ENCODE data around the gene DLGAP3. TPM values are rescaled to one million over a fixed set of nuclear protein-coding genes. Genes with fewer than 3 reads are reported as not detected.

The DLGAP3 gene
- total RNA-seq, 4 donors from 2014 or later: 0.15 TPM; not detected in 3

DNA sequence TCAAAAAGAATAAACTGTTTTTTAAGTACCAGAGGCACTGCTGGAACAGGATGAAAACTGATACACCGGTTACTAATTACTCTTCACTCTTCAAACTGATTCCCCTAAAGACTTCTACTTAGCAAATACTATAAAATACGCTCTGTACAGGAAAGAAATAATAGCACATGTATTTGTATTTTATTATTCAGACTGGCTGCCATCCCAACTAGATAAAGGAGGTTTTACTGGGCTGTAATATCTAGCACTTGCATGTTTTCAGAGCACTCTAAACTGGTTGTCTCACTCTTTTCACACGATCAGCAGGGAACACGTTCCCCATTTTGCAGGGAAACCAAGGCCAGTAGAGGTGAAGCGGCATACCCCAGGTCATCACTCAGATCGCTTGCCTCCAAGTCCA lies 79.1 kb downstream of the DLGAP3 start:
- H3K27me3 ChIP-seq: no peaks in the 10 kb centered on the region
- H3K9me3 ChIP-seq: no peaks in the 10 kb centered on the region
- H3K27ac ChIP-seq: peak overlapping the region in 3 of 4 donors; percentile 50 to 60 (median 58)
- DNase-seq (no peak), ATAC-seq (no peak)
- H3K4me3 ChIP-seq: no peak overlapping the region
- TF ChIP-seq CTCF (IDR thresholded peaks at IDR 0.05 in 4 of 5, conservative IDR thresholded peaks at IDR 0.05 in 1 of 5) (no peak), POLR2A (IDR thresholded peaks at IDR 0.05) (no peak)
- H3K4me1 ChIP-seq: peaks cover 6 to 18% of the 10 kb centered on the region in 2 donors
- intact Hi-C loops (cut with DNase I; ENCODE audit: low total_unique reads): loop anchor here (10.0 kb wide), 1 partner anchor 184 kb away; the partner anchor contains the start of gene ZMYM6
- peaks cover 3 to 22% of the 10 kb centered on the region in 2 donors for H3K36me3 ChIP-seq
- in situ Hi-C loops (cut with MboI; ENCODE audit: low sequenced_read_pairs in 4 of 4): loop anchor here in 2 of 4 donors (5.0 to 25.0 kb wide), 2 partner anchors 63 to 337 kb away; partner anchors contain the start of gene SFPQ (in 1 of the 2)

DNA sequence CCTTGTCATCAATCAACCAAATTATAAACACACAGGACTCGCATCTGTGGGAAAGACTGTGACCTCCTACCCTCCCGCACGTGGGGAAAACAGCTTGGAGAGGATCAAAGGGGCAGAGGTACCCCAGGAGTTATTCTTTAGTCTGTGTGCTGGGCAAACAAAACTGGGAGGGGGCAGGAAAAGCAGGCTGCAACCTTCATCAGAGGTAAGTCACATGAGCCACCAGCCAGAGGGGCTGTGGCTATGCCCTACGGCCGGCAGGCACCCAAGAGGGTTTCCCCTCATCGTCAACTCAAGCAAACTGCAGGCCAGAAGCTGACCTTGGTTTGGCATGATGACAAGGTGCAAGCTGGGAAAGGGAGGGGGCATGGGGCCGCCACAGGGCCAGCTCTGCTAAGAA lies 82.4 kb downstream of the DLGAP3 start:
- intact Hi-C loops (cut with DNase I; ENCODE audit: low total_unique reads) (no loop called here), in situ Hi-C loops (cut with MboI; ENCODE audit: low sequenced_read_pairs in 4 of 4) (no loop called here)
- H3K9me3 ChIP-seq: no peaks in the 10 kb centered on the region
- H3K4me1 ChIP-seq: peaks cover 16 to 21% of the 10 kb centered on the region in 2 donors
- no peaks in the 10 kb centered on the region for H3K36me3 ChIP-seq
- peak overlapping the region in 2 of 4 donors; percentile 8 to 20 for H3K27ac ChIP-seq
- DNase-seq (no peak), ATAC-seq (no peak)
- TF ChIP-seq CTCF (IDR thresholded peaks at IDR 0.05 in 4 of 5, conservative IDR thresholded peaks at IDR 0.05 in 1 of 5) (no peak), POLR2A (IDR thresholded peaks at IDR 0.05) (no peak)
- no peaks in the 10 kb centered on the region for H3K27me3 ChIP-seq
- H3K4me3 ChIP-seq: no peak overlapping the region

- intact Hi-C loops (cut with DNase I; ENCODE audit: low total_unique reads) (no loop called here), in situ Hi-C loops (cut with MboI; ENCODE audit: low sequenced_read_pairs in 4 of 4) (no loop called here)
- no peak for ATAC-seq
- H3K36me3 ChIP-seq: no peaks in the 10 kb centered on the region
- TF ChIP-seq CTCF (IDR thresholded peaks at IDR 0.05 in 4 of 5, conservative IDR thresholded peaks at IDR 0.05 in 1 of 5) (no peak), POLR2A (IDR thresholded peaks at IDR 0.05) (no peak)
- H3K9me3 ChIP-seq: no peaks in the 10 kb centered on the region
- H3K27ac ChIP-seq: peak overlapping the region in 3 of 4 donors; percentile 6 to 73 (median 56)
- peaks cover 10 to 28% of the 10 kb centered on the region in 2 donors for H3K4me1 ChIP-seq
- no peak overlapping the region for H3K4me3 ChIP-seq
- no peaks in the 10 kb centered on the region for H3K27me3 ChIP-seq
- no peak for DNase-seq
Observed at GRCh38 chr1:34846265-34846664, 83.2 kb downstream of the DLGAP3 start.

- intact Hi-C loops (cut with DNase I; ENCODE audit: low total_unique reads) (no loop called here), in situ Hi-C loops (cut with MboI; ENCODE audit: low sequenced_read_pairs in 4 of 4) (no loop called here)
- Histone ChIP-seq H3K9me3 (no peaks in the 10 kb centered on the region), H3K36me3 (no peaks in the 10 kb centered on the region), H3K4me1 (peaks cover 9 to 28% of the 10 kb centered on the region in 2 donors), H3K27ac (peak overlapping the region; percentile 12 to 73 (median 34)), H3K27me3 (no peaks in the 10 kb centered on the region), H3K4me3 (no peak overlapping the region)
- DNase-seq (no peak), ATAC-seq (peak in 1 of 2 donors; percentile 31)
- TF ChIP-seq CTCF (IDR thresholded peaks at IDR 0.05 in 4 of 5, conservative IDR thresholded peaks at IDR 0.05 in 1 of 5) (no peak), POLR2A (IDR thresholded peaks at IDR 0.05) (no peak)
Observed at GRCh38 chr1:34845131-34845901, 84.1 kb downstream of the DLGAP3 start.
